Stimulated activated CD4-positive, alpha-beta T cell treated with anti-CD3 and anti-CD28 coated beads, Interleukin-1b, Interleukin-23, amount 100 ng/mL, for 48 hours (primary cell): ENCODE data around the gene DTYMK.
A peak's percentile ranks its signal among the peaks of the same experiment; 100 is the strongest.

Source experiments
- DNase-seq: peaks from one replicate; pipeline ENCODE4 v3.0.0-alpha.2; 2020

The DTYMK gene, protein sequence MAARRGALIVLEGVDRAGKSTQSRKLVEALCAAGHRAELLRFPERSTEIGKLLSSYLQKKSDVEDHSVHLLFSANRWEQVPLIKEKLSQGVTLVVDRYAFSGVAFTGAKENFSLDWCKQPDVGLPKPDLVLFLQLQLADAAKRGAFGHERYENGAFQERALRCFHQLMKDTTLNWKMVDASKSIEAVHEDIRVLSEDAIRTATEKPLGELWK

DNA sequence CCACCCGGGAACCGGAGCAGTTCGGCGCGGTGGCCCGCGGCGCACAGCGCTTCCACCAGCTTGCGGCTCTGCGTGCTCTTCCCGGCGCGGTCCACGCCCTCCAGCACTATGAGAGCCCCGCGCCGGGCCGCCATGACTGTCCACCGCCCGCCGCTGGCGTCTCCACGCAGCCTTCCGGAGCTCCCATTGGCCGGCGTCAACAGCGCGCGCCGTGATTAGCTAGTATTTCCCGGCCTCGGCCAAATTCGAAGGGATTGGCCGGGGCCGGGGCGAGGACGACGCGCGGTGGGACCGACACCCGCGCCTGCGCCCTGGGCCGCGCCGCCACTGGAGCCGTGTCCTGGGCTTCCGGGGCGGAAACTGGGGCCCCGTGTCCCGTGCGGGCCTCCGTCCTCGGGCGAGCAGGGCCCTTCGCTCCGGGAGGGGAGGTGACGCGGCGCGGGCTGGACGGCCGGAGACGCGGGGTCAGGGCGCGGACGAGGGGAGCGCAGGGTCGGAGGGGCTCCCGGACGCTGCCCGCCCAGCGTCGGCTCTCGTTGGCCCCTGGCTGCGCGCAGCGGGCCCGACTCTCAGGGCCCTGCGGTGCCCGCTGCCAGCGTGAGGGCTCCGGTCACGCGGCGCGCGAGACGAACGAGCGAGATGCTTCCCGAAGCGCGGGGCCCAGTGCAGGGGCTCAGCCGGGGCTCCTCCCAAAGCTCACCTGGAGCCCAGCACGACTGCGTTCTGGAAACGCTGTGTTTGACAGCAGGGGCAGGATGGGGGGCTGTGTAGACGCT is at the start of gene DTYMK:
Gene DTYMK, minus strand, starts transcription at position 166 of the 776 bp plus-strand sequence. Its CDS starts 32 bp downstream, at position 134.
- DNase-seq: peak; percentile 95

DNA sequence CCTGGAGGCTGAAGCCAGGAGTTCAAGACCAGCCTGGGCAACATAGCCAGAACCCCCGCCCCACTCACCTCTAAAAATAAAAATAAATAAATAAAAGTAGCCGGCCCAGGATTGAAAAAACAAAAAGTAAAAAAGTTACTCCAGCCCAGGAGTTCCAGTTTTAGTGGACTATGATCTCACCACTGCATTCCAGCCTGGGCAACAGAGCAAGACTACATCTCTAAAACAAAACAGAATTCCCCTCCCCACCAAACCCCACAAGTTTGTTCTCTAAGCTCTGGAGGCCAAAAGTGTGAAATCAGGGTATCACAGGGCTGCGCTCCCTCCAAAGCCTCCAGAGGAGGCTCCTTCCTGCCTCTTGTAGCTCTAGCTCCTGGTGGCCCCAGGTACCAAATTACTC is 49.5 kb upstream of the DTYMK start:
- DNase-seq: no peak

DNA sequence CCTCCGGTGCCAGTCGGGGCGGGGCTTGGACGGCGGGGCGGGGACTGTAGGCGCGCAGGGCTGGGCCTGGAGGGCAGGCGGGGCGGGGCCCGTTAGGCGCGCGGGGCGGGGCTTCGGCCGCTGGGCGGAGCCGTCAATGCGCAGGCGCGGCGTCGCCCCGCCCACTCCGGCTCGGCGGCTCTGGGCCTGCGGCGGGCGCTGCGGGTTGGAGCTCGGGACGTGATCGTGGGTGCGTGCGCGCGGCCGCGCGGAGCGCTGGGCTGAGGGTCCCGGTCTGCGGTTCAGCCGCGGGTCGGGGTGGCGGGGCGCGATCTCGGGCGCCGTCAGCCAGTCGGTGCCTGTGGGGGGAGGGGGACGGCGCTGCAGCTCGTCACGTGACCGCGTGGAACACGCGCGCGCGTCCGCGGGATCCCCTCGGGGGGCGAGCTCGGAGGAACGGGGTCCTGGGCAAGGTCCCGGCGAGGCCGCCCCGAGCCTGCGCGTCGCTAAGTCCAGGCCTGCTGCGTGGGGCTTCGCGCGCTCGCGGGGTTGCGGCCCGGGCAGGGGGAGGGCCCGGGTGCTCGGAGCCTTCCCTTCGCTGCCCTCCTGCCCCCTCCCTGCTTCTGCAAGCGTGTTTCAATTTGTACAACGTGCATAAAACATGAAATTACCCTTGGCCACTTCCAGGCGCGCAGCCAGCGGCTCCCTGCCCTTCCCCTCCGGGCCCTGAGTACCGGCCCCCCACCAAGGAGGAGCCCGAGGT is 48.0 kb upstream of the DTYMK start, which contains the start of gene D2HGDH:
Gene D2HGDH, plus strand, starts transcription at position 164 of the 742 bp plus-strand sequence. CDS start 595 bp downstream, outside the sequence.
- peak; percentile 92 for DNase-seq

DNA sequence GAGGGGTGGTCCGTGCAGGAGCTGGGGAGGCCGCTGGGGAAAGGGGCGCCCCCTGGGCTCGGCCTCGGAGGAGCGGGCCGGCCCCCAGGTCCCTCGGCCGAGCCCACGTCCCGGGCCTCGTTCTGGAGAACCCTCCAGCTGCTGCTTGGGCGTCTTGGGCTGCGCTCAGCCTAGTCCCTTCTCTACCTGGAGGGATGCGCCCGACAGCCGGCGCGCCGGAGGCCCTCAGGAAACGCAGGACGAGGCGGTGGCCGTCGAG is 47.5 kb upstream of the DTYMK start:
- no peak for DNase-seq

DNA sequence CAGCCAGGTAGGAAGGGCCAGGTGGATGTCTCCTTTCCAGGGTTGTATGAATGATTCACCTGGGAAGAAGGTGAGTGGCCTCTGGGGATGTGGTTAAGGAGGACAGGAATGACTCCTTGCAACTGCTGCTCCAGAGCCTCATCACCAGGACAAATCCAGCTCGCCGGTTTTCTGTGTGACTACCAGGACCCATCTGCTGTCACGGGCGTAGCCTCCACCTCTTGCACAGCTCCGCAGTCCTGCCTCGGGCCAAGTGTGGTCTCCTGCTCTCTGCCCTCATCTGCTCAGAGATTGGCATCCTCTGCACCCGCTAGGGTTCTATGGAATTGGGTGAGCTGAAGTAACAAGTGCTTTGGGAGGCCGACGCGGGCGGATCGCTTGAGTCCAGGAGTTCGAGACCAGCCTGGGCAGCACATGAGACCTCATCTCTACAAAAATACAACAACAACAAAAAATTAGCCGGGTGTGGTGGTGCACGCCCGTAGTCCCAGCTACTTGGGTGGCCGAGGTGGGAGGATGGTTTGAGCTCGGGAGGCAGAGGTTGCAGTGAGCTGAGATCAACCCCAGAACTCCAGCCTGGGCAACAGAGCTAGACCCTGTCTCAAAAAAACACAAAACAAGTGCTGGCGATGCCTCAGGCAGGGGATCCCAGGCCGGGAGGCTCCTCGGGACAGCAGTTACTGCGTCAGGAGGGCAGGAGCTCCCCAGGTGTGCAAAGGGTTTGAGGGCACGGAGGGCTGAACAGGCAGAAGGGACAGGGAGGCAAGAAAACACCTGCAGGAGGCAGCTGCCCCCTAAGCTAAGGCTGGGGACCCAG is 47.0 kb upstream of the DTYMK start:
- no peak for DNase-seq

DNA sequence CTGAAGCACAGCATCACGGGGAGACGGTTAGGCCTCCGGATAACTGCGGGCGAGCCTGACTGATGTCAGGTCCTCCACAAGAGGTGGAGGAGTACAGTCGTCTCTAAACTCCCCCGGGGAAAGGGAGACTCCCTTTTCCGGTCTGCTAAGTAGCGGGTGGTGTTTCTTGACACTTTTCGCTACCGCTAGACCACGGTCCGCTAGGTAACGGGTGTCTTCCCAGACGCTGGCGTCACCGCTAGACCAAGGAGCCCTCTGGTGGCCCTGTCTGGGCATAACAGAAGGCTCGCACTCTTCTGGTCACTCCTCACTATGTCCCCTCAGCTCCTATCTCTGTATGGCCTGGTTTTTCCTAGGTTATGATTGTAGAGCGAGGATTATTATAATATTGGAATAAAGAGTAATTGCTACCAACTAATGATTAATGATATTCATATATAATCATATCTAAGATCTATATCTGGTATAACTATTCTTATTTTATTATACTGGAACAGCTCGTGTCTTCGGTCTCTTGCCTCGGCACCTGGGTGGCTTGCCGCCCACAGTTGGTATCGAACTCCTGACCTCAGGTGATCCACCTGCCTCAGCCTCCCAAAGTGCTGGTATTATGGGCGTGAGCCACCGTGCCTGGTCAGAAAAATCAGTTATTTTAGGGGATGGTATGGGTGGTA is 46.0 kb upstream of the DTYMK start:
- DNase-seq: peak; percentile 74

DNA sequence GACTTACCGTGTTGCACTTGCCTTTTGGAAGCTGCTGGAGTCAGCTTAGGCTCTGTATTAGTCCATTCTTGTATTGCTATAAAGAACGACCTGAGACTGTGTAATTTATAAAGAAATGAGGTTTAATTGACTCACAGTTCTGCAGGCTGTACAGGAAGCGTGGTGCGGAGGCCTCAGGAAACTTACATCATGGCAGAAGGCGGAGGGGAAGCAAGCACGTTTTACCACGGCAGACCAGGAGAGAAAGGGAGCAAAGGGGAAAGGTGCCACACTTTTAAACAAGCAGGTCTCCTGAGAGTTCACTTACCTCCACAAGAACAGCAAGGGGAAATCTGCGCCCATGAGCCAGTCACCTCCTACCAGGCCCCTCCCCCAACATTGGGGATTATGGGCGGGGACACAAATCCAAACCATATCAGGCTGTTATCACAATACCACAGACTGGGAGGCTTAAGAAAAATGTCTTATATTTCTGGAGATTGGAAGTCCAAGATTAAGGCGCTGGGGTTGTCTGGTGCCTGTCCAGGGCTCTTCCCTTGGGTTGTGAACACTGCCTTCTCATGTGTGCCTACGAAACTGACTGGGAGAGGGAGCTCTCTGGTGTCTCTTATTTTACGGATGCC is 44.2 kb upstream of the DTYMK start:
- peak; percentile 48 for DNase-seq

DNA sequence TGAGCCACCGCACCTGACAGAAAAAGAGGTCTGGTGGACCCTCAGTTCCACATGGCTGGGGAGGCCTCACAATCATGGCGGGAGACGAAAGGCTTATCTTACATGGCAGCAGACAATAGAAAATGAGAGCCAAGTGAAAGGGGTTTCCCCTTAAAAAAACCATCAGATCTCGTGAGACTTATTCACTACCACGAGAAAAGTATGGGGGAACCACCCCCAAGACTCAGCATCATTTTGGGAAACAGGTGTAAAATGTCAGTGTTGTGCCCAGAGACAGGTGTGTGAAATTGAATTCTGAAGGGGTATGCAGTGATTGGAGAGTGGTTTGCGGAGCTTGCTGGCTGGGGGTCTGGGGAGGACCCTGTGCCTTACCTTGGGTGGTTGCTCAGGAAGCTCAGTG is 43.3 kb upstream of the DTYMK start:
- DNase-seq: no peak

DNA sequence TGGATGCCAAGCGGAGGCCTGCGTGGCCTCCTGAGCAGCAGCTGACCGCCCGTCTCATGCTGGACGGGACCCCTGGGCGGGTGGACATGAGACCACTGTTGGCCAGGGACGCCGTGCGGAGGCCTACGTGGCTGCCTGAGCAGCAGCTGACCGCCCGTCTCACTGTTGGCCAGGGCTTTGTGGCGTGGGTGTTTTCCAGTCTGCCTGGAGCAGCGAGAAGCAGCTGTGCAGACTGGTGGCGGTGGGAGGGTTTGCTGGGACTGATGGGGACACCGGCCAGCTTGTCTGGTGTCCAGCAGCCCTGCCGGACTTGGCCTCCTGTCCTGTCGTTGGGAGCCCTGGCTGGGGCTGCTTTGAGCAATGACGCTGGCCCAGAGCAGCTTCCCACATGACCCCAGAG is 42.0 kb upstream of the DTYMK start:
- DNase-seq: no peak

DNA sequence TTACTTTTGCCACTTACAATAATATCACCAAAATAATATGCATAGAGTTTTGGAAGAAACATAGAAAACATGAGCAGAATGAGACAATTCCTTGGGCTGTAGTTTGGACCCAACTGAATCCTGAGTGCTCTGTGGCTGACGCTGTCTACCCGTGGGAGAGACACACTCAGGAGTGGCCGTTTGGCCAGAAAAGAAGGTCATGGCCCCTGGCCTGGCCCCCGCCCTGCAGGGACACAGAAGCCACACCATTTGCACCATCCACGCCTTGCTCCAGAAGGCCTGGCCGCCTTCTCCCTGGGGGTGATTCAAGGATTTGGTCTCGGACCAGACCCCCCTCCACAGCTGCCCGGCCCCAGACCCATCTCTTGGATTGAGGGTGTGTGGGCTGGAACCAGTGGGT is 41.4 kb upstream of the DTYMK start:
- DNase-seq: no peak

DNA sequence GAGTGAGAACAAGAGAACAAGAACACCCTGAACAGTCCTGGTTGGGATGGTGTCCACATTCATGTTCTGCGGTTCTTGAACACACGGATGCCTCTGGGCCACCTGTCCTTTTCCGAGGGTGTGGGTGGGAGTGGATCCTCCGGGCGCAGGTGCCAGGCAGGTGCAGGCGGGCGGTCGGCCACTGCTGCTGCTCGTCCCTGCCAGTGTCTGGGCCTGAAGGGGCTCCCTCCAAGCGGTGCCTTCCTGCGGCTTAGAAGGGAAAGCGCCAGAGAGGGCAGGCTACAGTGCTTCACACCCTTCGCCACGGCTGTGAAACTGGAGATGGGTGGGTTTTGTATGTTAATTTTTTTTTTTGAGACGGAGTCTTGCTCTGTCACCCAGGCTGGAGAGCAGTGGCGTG is 39.8 kb upstream of the DTYMK start:
- DNase-seq: no peak

DNA sequence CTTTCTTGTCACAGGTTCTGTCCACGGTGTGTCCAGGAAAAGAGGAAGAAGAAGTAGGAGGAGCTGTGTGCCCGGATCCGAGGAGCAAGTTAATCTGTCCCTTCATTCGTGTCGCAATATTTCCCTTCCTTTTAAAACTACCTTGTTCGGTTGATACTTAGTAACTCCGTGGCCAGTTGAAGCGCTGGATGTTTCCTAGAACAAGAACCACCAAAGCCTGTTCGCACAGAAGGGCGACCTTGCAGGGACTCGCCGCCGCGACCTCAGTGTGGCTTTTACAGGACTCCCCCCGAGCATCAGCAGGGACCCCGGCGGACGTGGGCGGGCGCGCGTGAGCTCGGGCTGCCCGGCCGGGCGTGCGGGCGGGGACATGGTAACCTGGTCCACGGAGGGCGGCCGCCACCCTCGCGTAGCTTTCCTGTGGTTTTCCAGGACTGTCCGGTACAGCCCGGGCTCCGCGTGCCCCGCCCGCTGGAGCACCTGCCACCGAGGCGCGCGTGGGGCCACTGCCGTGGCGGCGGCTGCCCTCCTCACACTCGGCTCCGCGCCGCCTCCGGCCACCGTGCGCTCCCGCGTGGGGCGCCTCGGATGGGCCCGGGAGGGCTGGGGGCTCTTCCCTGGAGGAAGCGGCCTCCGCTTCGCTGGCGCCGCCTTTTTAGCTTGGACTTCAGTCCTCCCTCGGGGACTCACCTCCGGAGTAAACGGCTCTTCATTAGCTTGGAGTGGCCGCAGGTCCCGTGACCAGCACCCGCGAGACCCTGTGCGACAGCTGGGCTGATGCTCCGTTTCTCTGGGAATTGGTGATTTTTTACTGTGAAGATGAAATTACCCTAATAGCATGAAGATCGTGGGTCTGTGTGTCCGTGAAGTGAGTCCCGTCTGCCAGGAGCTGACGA is 38.6 kb upstream of the DTYMK start:
- no peak for DNase-seq

DNA sequence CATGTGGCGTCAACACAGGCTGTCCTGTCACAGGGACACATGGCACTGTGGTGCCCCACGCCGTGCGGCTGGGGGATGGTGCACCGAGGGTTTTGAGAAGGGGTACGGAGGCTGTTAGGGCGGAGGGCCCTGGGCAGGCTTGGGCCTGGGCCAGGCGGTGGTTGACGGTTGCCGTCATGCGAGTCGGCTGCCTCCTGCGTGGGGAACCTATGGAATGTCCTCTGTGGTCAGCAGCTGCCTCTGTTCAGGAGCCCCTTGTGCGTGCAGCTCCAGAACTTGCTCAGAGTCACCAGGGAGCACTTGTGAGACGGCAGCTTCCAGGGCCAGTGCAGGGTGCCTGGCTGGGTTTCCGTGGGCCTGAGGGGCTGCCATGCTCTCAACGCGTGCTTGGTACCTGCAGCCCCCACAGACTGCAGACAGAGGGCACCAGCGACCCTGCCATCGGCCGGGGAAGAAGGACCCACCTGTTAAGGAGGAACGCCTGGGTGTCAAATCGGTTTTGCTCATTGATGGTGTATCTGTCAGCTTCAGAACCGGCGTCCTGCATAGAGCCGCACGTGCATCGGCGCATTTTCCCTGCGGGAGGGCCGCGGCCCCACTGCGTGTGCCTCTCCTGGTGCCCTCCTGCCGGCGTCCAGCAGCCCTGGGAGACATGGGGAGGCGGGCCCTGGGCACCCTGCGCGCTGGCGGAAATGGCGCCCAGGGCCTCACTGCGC is 37.8 kb upstream of the DTYMK start:
- no peak for DNase-seq

DNA sequence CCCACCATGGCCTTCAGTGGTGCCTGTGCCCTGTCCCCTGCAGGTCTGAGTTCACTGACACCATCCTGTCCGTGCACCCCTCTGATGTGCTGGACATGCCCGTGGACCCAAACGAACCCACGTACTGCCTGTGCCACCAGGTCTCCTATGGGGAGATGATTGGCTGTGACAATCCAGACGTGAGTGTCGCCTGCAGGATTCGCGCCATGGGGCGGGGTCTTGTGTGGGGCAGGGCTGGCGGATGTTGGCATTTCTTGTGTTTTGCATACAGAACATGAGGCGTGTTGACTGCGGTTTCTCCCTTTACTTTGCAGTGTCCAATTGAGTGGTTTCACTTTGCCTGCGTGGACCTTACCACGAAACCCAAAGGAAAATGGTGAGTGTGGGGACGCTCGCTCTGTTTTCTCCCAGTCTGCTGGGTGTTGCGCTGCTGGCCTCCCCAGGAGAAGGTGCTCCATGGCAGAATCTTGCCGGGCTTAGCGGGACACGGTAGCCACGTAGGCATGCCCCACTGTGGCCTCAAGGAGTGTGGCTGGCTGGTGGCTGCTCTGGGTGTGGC is 36.4 kb upstream of the DTYMK start:
- DNase-seq: no peak

DNA sequence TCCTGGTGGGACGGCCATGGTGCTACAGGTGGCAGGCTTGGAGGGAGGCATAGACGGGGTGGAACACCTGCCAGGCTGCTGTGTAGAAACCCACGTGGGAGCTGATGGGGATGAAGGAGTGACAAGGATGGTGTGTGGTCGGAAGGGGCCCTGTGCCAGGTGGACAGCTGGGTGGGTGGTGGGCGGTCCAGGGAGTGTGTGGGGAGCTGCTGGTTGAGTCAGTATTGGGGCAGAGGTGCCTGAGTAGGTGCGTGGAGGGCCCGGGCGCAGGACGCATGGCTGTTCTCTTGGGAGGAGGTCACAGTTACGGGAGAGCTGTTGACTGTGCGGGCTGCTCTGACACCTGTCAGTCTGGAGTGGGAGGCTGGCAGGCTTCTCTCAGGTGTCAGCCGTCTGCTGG is 35.2 kb upstream of the DTYMK start:
- DNase-seq: no peak

DNA sequence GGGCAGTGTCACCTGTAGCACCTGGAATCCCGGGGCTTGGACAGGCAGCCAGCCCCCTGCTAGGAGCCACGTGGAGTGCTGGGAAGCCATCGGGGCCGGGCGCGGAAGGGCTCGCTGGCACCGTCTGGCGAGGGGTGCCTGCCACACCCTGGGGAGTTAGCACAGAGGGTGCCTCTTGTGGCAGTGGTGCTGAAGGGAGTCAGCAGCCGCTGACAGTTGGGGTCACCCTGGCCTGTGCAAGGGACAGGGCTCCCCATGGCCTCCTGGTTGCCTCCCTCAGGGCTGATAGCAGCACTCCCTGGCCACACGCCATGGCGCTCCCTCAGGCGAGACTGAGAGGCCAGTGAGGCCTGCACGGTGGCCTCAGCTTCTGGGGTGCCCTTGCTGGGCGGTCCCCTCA is 33.9 kb upstream of the DTYMK start:
- DNase-seq: no peak

DNA sequence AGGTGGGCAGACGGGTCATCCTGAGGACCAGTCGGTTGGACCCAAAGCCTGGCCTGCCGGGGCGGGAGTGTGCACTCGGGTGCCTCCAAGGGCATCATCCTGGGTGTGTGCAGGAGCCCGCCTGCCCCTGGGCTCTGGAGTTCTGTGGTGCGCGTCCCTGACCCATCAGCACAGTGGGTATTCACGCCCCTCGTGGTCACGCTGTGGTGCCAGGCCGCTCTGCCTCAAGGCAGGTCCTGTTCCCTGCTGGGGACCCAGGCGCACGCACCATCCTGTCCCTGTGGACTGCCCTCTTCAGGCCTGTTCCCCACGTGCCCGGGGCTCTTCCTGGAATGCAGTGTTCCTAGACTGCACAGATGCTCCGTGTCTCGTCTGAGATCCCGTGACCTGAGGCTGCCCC is 33.5 kb upstream of the DTYMK start:
- no peak for DNase-seq

DNA sequence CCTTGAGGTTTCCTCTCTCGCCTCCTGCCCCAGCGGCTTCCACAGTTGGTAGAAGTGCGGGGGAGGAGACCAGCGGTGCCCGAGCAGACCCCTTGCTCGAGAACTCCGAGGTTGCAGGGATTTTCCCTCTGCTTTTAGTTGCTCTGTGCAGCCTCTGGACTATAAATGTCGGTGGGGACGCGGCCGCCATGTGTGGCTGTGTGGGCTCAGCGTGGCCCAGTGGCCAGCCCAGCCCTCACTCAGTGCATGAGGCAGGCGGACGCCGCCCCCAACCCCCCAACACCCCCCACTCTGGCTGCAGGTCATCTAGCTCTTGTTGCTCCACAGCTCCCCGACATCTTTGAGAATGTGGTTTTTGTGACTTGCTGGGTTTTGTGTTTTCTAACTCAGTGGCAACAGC is 32.5 kb upstream of the DTYMK start:
- no peak for DNase-seq

DNA sequence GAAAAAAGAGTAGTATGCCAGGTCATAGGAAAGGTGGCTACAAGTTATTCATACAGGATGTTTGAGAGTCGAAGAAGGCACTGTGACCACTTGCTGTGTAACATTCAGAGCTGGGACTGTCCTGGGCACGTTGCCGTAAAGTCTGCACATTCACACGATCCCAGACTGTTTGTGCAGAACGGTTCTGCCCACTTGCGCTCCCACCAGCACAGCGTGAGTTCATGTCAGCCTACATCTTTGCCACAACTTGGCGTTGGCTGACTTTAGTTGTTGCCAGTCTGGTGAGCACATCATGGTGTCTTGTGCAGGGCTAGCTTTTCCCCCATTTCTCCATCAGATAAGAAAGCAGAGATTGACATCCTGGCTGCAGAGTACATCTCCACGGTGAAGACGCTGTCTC is 22.3 kb upstream of the DTYMK start:
- DNase-seq: no peak

DNA sequence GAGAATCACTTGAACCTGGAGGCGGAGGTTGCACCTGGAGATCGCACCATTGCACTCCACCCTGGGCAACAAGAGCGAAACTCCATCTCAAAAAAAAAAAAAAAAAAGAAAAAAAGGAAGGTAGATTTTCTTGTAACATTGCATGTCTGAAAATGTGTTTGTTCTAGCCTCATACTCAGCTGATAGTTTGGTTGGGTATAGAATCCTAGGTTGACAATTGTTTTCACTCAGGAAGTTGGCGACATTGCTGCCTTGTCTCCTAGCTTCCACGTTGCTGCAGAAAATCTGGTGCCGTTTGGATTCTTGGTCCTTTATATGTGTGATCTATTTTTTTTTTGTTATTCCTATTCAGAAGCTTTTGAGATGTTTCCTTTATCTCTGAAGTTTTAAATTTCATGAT is 19.9 kb upstream of the DTYMK start:
- DNase-seq: no peak
